Measurements from ENCODE around the gene ZNF14. TPM values are rescaled to one million over a fixed set of nuclear protein-coding genes. Genes with fewer than 3 reads are reported as not detected.

Gene ZNF14
- total and polyA plus RNA-seq, 10 of the 15 experiments (the other 5 are each of a cell fraction or from before 2014, with no cell fraction given), result 2.5 to 7.2 (median 4.6) TPM

GRCh38 chr19:19663256-19664120 lies 69.4 kb downstream of the ZNF14 start, which contains the start of gene ATP13A1 (continued):
- no peak for TF ChIP-seq SMC3 (IDR thresholded peaks at IDR 0.05; ENCODE audit: borderline replicate concordance, low read length)
- TF ChIP-seq, protein P1, sequence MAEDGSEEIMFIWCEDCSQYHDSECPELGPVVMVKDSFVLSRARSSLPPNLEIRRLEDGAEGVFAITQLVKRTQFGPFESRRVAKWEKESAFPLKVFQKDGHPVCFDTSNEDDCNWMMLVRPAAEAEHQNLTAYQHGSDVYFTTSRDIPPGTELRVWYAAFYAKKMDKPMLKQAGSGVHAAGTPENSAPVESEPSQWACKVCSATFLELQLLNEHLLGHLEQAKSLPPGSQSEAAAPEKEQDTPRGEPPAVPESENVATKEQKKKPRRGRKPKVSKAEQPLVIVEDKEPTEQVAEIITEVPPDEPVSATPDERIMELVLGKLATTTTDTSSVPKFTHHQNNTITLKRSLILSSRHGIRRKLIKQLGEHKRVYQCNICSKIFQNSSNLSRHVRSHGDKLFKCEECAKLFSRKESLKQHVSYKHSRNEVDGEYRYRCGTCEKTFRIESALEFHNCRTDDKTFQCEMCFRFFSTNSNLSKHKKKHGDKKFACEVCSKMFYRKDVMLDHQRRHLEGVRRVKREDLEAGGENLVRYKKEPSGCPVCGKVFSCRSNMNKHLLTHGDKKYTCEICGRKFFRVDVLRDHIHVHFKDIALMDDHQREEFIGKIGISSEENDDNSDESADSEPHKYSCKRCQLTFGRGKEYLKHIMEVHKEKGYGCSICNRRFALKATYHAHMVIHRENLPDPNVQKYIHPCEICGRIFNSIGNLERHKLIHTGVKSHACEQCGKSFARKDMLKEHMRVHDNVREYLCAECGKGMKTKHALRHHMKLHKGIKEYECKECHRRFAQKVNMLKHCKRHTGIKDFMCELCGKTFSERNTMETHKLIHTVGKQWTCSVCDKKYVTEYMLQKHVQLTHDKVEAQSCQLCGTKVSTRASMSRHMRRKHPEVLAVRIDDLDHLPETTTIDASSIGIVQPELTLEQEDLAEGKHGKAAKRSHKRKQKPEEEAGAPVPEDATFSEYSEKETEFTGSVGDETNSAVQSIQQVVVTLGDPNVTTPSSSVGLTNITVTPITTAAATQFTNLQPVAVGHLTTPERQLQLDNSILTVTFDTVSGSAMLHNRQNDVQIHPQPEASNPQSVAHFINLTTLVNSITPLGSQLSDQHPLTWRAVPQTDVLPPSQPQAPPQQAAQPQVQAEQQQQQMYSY (CRISPR knock-in tag; IDR thresholded peaks at IDR 0.05), result no peak
- TF ChIP-seq, protein P2, sequence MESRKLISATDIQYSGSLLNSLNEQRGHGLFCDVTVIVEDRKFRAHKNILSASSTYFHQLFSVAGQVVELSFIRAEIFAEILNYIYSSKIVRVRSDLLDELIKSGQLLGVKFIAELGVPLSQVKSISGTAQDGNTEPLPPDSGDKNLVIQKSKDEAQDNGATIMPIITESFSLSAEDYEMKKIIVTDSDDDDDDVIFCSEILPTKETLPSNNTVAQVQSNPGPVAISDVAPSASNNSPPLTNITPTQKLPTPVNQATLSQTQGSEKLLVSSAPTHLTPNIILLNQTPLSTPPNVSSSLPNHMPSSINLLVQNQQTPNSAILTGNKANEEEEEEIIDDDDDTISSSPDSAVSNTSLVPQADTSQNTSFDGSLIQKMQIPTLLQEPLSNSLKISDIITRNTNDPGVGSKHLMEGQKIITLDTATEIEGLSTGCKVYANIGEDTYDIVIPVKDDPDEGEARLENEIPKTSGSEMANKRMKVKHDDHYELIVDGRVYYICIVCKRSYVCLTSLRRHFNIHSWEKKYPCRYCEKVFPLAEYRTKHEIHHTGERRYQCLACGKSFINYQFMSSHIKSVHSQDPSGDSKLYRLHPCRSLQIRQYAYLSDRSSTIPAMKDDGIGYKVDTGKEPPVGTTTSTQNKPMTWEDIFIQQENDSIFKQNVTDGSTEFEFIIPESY (IDR thresholded peaks at IDR 0.05), result no peak
- TF ChIP-seq PKNOX1 (IDR thresholded peaks at IDR 0.05), result peak; percentile 78
- peak in 1 of 2 experiments; percentile 61; a peak in 2 of 4 replicates for TF ChIP-seq BHLHE40 (IDR thresholded peaks at IDR 0.05; ENCODE audit: borderline replicate concordance in 1 of 2, low read depth in 2 of 2, low read length in 1 of 2)
- TF ChIP-seq FOXM1 (IDR thresholded peaks at IDR 0.05; ENCODE audit: low read depth, low read length), result no peak
- no peak for TF ChIP-seq KAT2A (conservative IDR thresholded peaks at IDR 0.05; ENCODE audit: control insufficient read depth, low read depth, low read length)
- no peak for TF ChIP-seq TCF7 (IDR thresholded peaks at IDR 0.05; ENCODE audit: borderline replicate concordance)
- TF ChIP-seq BACH1 (IDR thresholded peaks at IDR 0.05; ENCODE audit: borderline replicate concordance), result peak; percentile 80
- TF ChIP-seq SP1 (IDR thresholded peaks at IDR 0.05; ENCODE audit: low read depth, low read length), result no peak
- no peak for TF ChIP-seq IKZF2 (IDR thresholded peaks at IDR 0.05)
- peak; percentile 93 for TF ChIP-seq MXI1 (IDR thresholded peaks at IDR 0.05; ENCODE audit: low read depth, low read length)
- TF ChIP-seq EGR1 (IDR thresholded peaks at IDR 0.05; ENCODE audit: borderline replicate concordance in 1 of 2, low read depth in 2 of 2, low read length in 2 of 2), result peak in 1 of 2 experiments; percentile 58; a peak in 1 of 3 replicates
- no peak for TF ChIP-seq NFXL1 (IDR thresholded peaks at IDR 0.05; ENCODE audit: borderline replicate concordance)
- TF ChIP-seq, protein P3, sequence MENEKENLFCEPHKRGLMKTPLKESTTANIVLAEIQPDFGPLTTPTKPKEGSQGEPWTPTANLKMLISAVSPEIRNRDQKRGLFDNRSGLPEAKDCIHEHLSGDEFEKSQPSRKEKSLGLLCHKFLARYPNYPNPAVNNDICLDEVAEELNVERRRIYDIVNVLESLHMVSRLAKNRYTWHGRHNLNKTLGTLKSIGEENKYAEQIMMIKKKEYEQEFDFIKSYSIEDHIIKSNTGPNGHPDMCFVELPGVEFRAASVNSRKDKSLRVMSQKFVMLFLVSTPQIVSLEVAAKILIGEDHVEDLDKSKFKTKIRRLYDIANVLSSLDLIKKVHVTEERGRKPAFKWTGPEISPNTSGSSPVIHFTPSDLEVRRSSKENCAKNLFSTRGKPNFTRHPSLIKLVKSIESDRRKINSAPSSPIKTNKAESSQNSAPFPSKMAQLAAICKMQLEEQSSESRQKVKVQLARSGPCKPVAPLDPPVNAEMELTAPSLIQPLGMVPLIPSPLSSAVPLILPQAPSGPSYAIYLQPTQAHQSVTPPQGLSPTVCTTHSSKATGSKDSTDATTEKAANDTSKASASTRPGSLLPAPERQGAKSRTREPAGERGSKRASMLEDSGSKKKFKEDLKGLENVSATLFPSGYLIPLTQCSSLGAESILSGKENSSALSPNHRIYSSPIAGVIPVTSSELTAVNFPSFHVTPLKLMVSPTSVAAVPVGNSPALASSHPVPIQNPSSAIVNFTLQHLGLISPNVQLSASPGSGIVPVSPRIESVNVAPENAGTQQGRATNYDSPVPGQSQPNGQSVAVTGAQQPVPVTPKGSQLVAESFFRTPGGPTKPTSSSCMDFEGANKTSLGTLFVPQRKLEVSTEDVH (IDR thresholded peaks at IDR 0.05; ENCODE audit: low read depth, partially characterized antibody), result peak; percentile 86
- TF ChIP-seq CHD2 (IDR thresholded peaks at IDR 0.05; ENCODE audit: borderline replicate concordance, low read depth, low read length), result peak; percentile 64; the same call in 1 of the 2 replicates
- TF ChIP-seq RBBP5 (conservative IDR thresholded peaks at IDR 0.05), result no peak
- peak; percentile 100 for TF ChIP-seq YY1 (IDR thresholded peaks at IDR 0.05; ENCODE audit: low read depth, low read length)
- no peak for TF ChIP-seq CEBPB (IDR thresholded peaks at IDR 0.05; ENCODE audit: borderline replicate concordance in 1 of 2, low read depth in 2 of 2, low read length in 2 of 2)
- 0 out of 2 replicates have a peak, but pooled peaks have one; percentile 51 for TF ChIP-seq ZSCAN29 (IDR thresholded peaks at IDR 0.05)

Measured in GM12878 (cell line).